GM21717 (cell line): ENCODE measurements around the gene SSBP3.
"Not testable (repeated sequence)": the region's sequence is repeated elsewhere in the genome, so short reads cannot be mapped to it uniquely, and the experiment has no call there.

Source experiments
- ATAC-seq: cut with Tn5 transposase; IDR thresholded peaks from one replicate; pipeline ENCODE4 v1.9.1; 2021; ENCODE audit warnings: mild to moderate bottlenecking, moderate library complexity; ENCODE audit not compliant: unreplicated experiment

SSBP3 gene

DNA sequence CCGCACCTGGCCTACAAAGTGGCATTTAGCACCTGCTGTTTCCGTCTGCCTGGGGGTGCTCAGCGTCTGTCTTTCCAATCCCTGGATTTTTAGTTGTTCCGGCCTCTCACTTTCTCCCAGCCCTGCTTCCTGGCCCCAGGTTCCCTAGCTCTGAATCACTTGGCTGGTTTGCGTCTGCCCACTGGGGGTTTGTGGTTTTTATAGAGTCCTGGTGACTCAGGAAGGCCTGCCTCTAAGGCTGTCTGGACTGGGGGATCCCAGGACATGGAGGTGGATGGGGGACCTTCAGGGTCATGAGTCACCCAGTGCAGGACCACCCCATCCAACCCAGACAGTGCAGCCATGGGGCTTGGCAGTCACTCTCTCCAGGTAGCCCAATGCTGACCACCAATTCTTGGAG, 152.7 kb downstream of the SSBP3 start:
- no peak for ATAC-seq

DNA sequence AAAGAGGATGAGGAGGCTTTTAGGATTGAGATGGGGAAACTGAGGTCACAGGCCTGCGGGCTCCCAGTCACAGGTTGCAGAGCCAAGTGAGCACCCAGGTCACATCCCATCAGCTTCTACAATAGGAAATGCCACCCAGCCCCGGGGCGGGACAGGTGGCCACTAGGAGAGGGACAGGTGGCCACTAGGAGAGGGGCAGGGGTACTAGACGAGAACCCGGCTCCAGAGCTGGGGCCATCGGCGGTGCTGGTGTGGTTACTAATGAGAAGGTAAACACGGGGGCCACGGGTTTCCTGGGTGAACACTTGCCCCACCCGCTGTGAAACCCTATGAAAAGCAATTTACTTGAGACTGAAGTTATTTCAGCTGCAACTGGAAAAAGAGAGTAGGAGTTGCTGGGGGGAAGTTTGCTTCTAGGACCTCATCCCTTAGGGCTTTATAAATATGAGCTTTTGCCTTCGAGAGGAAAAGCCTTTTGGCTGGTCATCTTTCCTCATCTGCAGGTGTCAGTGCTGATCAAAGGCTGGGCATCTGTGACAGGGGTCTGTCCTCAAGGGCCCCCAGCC, 153.7 kb downstream of the SSBP3 start:
- no peak for ATAC-seq

DNA sequence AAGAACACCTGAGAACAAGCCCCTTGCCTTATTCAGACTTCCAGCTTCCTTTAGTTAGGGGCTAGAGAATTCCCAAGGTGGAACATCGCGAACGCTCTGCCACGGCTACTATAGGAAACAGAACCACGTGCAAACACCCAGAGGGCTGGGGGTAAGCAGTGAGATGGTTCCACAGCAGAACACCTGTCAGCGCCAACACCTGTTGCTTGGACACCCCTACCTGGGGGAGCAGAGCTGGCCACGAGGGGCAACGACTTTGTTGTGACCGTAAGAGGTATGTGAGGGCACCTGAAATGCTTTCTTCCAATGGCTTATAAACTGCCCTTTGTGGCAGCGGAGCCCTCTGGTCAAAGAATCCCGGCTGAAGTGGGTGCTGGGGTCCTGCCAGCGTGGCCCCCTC, 155.5 kb downstream of the SSBP3 start:
- no peak for ATAC-seq

- ATAC-seq, result no peak
Measured at GRCh38 chr1:54249819-54250435, 156.3 kb downstream of the SSBP3 start.

- no peak for ATAC-seq
Measured at GRCh38 chr1:54248966-54249365, 157.2 kb downstream of the SSBP3 start.

DNA sequence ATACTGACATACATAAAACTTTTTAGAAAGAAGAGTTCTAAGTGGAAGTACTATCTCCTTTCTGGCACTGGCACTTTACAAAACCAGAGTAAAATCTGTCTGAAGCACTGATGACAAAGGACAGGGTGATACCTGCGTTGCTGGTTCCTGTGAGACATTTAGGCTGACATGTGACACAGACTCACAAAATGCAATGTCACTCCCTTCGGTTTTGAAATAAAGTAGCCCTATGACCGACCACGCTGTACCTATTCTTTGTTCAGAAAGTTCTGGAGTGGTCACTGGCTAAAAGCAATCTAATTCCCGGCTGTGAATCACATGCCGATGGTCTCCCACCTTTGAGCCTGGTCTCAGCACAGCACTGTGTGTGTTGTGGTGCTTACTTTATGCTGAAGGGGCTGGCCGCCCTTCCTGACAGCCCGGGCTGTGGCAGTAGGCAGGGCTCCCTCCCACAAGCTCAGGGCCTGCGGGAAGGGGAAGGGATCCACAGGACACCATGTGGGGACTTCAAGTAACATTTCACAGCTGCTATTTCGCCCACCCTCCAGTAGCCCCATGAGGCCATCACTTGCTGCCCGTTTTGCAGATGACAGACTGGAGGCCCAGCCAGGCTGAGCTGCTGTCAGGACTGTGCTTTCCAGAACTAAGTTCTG, 158.2 kb downstream of the SSBP3 start:
- no peak for ATAC-seq

DNA sequence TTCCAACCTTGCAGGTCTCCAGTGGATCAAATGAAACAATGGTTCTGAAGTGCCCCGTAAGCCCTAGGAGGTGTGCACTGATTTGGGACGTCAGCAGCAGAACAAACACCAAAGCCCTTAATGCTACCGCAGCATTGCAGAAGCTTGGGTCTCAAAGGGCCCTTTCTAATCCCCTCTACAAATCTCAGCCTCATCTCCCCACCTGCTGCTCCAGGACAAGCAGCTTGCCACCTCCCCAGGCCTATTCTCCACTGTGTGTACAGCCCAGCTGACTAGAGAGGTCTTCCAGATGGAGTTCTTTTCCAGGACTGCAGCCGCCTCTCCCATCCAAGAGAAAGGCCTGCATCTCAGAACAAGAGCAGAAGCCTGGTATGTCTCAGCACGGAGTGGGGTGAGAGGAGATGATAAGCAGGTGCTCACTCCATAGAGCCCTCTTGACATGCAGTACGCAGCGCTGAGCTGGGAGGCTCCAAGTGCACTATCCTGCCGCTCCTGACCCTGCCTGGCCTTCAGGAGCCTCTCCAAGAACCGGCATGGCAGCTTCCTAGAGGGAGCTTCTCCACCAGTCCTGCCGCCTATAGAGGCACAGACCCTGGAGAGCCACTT, 160.0 kb downstream of the SSBP3 start:
- no peak for ATAC-seq

DNA sequence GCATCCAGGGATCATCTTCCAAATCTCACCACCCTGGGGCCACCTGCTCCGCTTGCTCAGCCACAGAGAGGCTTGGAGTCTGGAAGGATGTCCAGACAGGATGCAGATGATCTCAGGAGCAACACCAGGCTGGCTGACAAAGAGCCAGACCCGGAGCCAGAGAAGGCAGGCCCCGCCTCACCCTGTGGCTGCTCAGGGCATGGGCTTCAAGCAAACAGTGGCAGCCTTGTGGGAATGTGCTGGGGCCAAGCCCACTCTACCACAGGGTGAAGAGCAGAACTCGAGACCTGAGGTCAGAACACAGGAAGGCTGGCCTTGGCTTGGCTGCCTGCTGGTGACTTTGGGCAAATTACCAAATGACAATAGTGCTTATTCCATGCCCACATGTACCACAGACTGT, 160.7 kb downstream of the SSBP3 start:
- ATAC-seq, result no peak

DNA sequence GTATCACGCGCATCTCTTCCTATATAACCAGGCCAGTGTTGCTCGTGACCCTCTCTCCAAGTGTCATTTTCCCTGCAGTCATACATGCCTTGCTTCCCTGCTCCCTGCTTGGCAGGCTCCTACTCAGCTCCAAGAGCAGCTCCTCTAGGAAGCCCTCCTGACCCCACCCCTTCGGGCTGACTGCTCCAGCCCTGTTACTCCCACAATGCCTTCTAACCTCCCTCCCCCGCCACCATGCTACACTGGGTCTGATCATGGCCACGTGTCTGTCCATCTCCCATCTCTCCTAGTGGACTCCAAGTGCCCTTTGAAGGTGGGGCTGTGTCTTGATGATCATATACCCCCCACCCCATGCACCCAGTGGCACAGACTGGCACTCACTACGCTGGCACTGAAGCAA, 161.5 kb downstream of the SSBP3 start:
- no peak for ATAC-seq

DNA sequence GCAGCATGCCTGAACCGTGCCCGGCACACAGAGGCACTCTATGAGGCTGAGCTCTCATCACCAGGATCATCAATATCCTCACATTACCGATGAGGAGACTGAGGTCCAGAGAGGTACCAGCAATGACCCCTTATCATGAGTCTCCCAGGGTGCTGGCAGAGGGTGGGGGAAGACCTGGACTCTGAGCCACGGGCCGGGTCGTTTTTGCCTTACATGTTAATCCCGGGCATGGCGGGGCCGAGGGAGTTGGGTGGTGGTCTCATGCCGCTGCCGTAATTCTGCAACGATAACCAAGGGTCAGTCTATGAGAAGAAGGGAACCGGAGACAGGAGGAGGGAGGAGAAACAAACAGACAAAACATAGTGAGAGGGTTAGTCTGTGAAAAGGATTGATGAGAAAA, 163.2 kb downstream of the SSBP3 start:
- no peak for ATAC-seq

GRCh38 chr1:54241364-54241763, 164.8 kb downstream of the SSBP3 start:
- no peak for ATAC-seq

DNA sequence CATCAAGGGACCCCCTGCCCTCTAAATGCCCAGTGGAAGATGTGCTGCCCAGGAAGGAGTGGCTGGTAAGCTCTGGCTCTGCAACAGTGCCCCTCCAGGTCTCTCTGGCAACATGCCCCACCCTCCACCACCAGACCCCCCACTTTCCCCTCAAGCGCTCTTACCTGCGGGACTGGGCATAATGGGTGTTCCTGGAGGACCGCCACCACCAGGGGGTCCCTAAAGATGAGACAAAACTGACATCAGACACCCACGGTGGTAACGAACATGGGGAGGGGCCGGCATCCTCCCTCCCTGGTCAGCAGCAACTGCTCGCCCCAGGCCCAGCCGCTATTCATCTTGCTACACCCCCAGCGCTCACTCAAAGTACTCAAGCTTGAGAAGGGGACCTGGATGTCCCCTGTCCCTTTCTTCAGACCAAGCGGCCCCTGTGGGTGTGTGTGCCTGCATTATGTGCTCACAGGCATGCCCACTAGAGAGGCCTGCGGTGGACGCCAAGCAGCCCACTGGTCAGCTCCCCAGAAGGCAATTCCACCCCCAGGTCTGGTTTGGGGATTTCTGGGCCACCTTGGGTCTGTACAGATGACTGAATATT, 165.4 kb downstream of the SSBP3 start:
- ATAC-seq, result no peak

- no peak for ATAC-seq
Measured at GRCh38 chr1:54239631-54240031, 166.6 kb downstream of the SSBP3 start.

DNA sequence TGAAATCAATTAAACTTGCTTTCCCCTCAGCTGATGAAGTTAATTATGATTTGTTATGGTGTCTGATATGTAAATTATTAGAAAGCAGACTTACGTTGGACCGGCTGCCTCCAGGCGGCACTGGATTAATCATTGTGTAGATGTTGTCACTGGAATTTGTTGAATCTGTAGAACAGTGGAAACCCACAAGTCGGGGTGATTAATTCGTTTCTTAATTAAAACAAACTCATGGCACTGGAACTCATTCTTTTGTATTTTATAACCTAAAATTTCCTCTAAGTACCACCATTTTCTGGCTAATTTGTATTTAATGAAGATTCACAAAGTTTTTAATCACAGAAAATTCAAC, 167.2 kb downstream of the SSBP3 start:
- ATAC-seq, result no peak

DNA sequence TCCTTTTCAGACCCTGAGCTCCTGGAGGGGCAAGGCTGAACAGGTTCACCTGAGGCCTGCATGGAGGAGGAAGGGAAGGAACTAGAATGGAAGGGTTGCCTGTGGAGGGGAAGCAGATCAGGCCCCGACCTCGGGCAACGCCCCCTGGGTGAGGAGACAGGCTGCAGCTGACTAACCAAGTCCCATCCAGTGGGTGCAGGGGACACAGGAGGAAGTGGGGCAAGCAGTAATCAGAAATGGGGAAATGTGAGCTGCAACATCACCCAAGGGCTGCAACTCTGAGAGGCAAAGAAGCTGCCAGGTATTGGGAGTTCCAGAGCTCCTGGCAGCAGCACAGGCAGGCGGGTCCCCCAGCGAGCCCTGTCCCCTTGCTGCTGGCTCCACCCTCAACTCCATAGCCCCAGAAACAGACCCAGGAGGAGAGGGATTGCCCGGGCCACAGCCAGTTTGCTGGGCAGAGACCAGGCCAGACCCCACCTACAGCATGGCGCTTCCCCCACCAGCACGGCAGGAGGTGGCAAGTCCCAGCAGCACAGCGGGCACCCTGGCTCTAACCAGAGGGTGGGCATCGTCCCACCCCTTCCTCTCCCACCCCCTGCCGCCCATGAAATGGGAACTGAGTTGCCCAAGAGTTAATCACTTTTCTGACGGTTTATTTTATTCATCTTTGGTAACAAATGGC, 167.7 kb downstream of the SSBP3 start:
- ATAC-seq, result no peak

GRCh38 chr1:54237586-54237985, 168.6 kb downstream of the SSBP3 start:
- no peak for ATAC-seq

GRCh38 chr1:54234284-54234683, 171.9 kb downstream of the SSBP3 start:
- ATAC-seq, result no peak

GRCh38 chr1:54233196-54233595, 173.0 kb downstream of the SSBP3 start:
- ATAC-seq, result not testable (repeated sequence)

- ATAC-seq, result no peak
Measured at GRCh38 chr1:54230507-54231339, 175.5 kb downstream of the SSBP3 start.

- ATAC-seq, result no peak
Measured at GRCh38 chr1:54229281-54229891, 176.8 kb downstream of the SSBP3 start.
